Stimulated activated CD4-positive, alpha-beta T cell treated with anti-CD3 and anti-CD28 coated beads, Interleukin-2, amount 100 ng/mL, for 48 hours (primary cell): Measurements from ENCODE around the gene TMEM37.

Experiments used
- DNase-seq, 2 donors: peaks; one replicate each; pipeline ENCODE4 v3.0.0-alpha.2; 2020

Gene TMEM37

GRCh38 chr2:119434664-119435063, 3.0 kb downstream of the TMEM37 start:
- no peak for DNase-seq

- DNase-seq: no peak
Measured at GRCh38 chr2:119435081-119435952, 3.7 kb downstream of the TMEM37 start.

GRCh38 chr2:119435953-119436297, 4.3 kb downstream of the TMEM37 start:
- DNase-seq: no peak

- no peak for DNase-seq
Measured at GRCh38 chr2:119436993-119437772, 5.5 kb downstream of the TMEM37 start.

GRCh38 chr2:119438128-119438656, 6.5 kb downstream of the TMEM37 start:
- no peak for DNase-seq

- no peak for DNase-seq
Measured at GRCh38 chr2:119438726-119439284, 7.2 kb downstream of the TMEM37 start.

GRCh38 chr2:119439574-119440500, 8.2 kb downstream of the TMEM37 start:
- DNase-seq: no peak

GRCh38 chr2:119440501-119440870, 8.8 kb downstream of the TMEM37 start:
- no peak for DNase-seq

GRCh38 chr2:119440873-119441272, 9.2 kb downstream of the TMEM37 start:
- DNase-seq: no peak

- no peak for DNase-seq
Measured at GRCh38 chr2:119441376-119442225, 9.9 kb downstream of the TMEM37 start.

GRCh38 chr2:119442226-119442619, 10.6 kb downstream of the TMEM37 start:
- DNase-seq: no peak

- DNase-seq: no peak
Measured at GRCh38 chr2:119442850-119443249, 11.2 kb downstream of the TMEM37 start.

- DNase-seq: no peak
Measured at GRCh38 chr2:119446037-119446436, 14.4 kb downstream of the TMEM37 start.

- no peak for DNase-seq
Measured at GRCh38 chr2:119448427-119449141, 16.9 kb downstream of the TMEM37 start.

- no peak for DNase-seq
Measured at GRCh38 chr2:119449521-119449920, 17.9 kb downstream of the TMEM37 start.

GRCh38 chr2:119451336-119452050, 19.8 kb downstream of the TMEM37 start:
- DNase-seq: no peak

- no peak for DNase-seq
Measured at GRCh38 chr2:119453972-119454593, 22.4 kb downstream of the TMEM37 start.

GRCh38 chr2:119455066-119455718, 23.5 kb downstream of the TMEM37 start:
- DNase-seq: no peak

GRCh38 chr2:119460076-119460475, 28.4 kb downstream of the TMEM37 start:
- no peak for DNase-seq
